HepG2 (cell line): ENCODE measurements around the gene ARX. TPM values are rescaled to one million over a fixed set of nuclear protein-coding genes. Genes with fewer than 3 reads are reported as not detected.

ENCODE experiments used
- ATAC-seq: fragments of 200-7000 bp; cut with Tn5 transposase; 3 replicates; pipeline ENCODE4 v1.9.1; 2020; ENCODE audit warnings: mild to moderate bottlenecking, moderate library complexity
- BruUV-seq: library from RNA; stranded (reverse); fragments of 400-500 nt; replicated peaks from 2 replicates; lab custom pipeline; 2021; lab: Mats Ljungman, UMichigan
- CTCF ChIA-PET: fragments of 300-600 bp; formaldehyde crosslinking; extraction: SDS; loops from one replicate; lab custom pipeline; 2021; ENCODE audit warnings: low total read pairs, inconsistent platforms, low intra/inter-chr PET ratio; lab: Yijun Ruan, JAX
- POLR2A ChIA-PET: fragments of 350-600 bp; sonication (Branson Sonifier 250); formaldehyde crosslinking; loops from one replicate; lab custom pipeline; 2020; ENCODE audit warnings: antibody characterized with exemption, inconsistent platforms; lab: Yijun Ruan, JAX
- DNase-seq: peaks from one replicate; pipeline ENCODE4 v3.0.0-alpha.2; 2015; ENCODE audit warnings: low spot score
- FAIRE-seq: peaks from 3 replicates; lab custom pipeline; 2011; peaks lifted over from hg19 to GRCh38; lab: Jason Lieb, UNC
- H2AFZ ChIP-seq: one replicate; pipeline ENCODE4 v1.6.1; 2011; ENCODE audit warnings: low read length, inconsistent platforms
- H3K27ac ChIP-seq: fragments of 300-600 bp; 3 replicates; pipeline ENCODE4 v1.8.0; 2011; ENCODE audit warnings: mixed run types, mild to moderate bottlenecking, mixed read lengths, low read length, inconsistent platforms; ENCODE audit not compliant: insufficient read depth; ENCODE audit errors: extremely low read length
- H3K27me3 ChIP-seq, 2 experiments: fragments of 200-600 bp in 1 of 2; 2 replicates in 1 of 2; 3 replicates in 1 of 2; pipeline versions ENCODE4 v1.6.0 to v1.8.0; 2011; ENCODE audit warnings: low read length in 2 of 2, mild to moderate bottlenecking in 2 of 2, moderate library complexity in 2 of 2, inconsistent platforms in 1 of 2; ENCODE audit not compliant: insufficient read depth in 2 of 2, control insufficient read depth in 1 of 2
- H3K36me3 ChIP-seq, 2 experiments: fragments of 200-600 bp in 1 of 2; replicated peaks in 1 of 2; 2 replicates in 1 of 2; 3 replicates in 1 of 2; pipeline versions ENCODE4 v1.5.1 to v1.8.0; 2011; ENCODE audit warnings: low read length in 2 of 2, inconsistent platforms in 1 of 2; ENCODE audit not compliant: insufficient read depth in 2 of 2, control insufficient read depth in 1 of 2
- H3K4me1 ChIP-seq: 2 replicates; pipeline ENCODE4 v1.5.1; 2012; ENCODE audit warnings: low read length, inconsistent platforms; ENCODE audit not compliant: insufficient read depth
- H3K4me2 ChIP-seq: 2 replicates; pipeline ENCODE4 v1.6.0; 2011; ENCODE audit warnings: low read depth, low read length, inconsistent platforms
- H3K4me3 ChIP-seq, 3 experiments: fragments of 200-600 bp in 1 of 3; sonication (generic), shearing (Covaris generic) in 1 of 3; replicated peaks in 1 of 3; 2 replicates each; pipeline ENCODE4 v1.5.1; 2011 to 2016; ENCODE audit warnings: low read length in 3 of 3, inconsistent platforms in 2 of 3, low read depth in 2 of 3, mild to moderate bottlenecking in 2 of 3, control low read depth in 1 of 3, mixed read lengths in 1 of 3; ENCODE audit not compliant: insufficient read depth in 1 of 3
- H3K79me2 ChIP-seq: one replicate; pipeline ENCODE4 v1.6.1; 2011; ENCODE audit warnings: low read length, inconsistent platforms; ENCODE audit not compliant: insufficient read depth
- H3K9ac ChIP-seq: 2 replicates; pipeline ENCODE4 v1.6.0; 2011; ENCODE audit warnings: mild to moderate bottlenecking, low read depth, low read length, inconsistent platforms; ENCODE audit not compliant: insufficient read depth
- H3K9me3 ChIP-seq: 2 replicates; pipeline ENCODE4 v1.5.1; 2012; ENCODE audit warnings: mild to moderate bottlenecking, low read length
- H4K20me1 ChIP-seq: 2 replicates; pipeline ENCODE4 v1.6.0; 2011; ENCODE audit warnings: inconsistent platforms, mild to moderate bottlenecking, low read length, moderate library complexity; ENCODE audit not compliant: insufficient read depth
- ELF3 ChIP-seq: IDR thresholded peaks from 2 replicates; pipeline ENCODE4 v1.6.1; 2016; ENCODE audit warnings: missing genetic modification reagents, missing compliant biosample characterization
- MAZ ChIP-seq, 2 experiments: sonication (generic) in 1 of 2; formaldehyde crosslinking in 1 of 2; IDR thresholded peaks; 2 replicates each; pipeline versions ENCODE4 v1.5.0 to v1.6.1; 2012 to 2020; ENCODE audit warnings: low read depth in 2 of 2, mild to moderate bottlenecking in 2 of 2, borderline replicate concordance in 1 of 2, improper control_type of control experiment in 1 of 2, low read length in 1 of 2, missing genetic modification reagents in 1 of 2, moderate library complexity in 1 of 2
- MEIS1 ChIP-seq: sonication (generic); formaldehyde crosslinking; IDR thresholded peaks from 2 replicates; pipeline ENCODE4 v1.9.0; 2021; ENCODE audit warnings: mild to moderate bottlenecking, missing genetic modification reagents, moderate library complexity, borderline replicate concordance
- NFYB ChIP-seq: sonication (generic); formaldehyde crosslinking; IDR thresholded peaks from 2 replicates; pipeline ENCODE4 v1.4.0; 2020; ENCODE audit warnings: missing genetic modification reagents
- PHF20 ChIP-seq: sonication (generic); formaldehyde crosslinking; IDR thresholded peaks from 2 replicates; pipeline ENCODE4 v1.5.0; 2020; ENCODE audit warnings: mild to moderate bottlenecking, missing genetic modification reagents
- PHF5A ChIP-seq: IDR thresholded peaks from one replicate; pipeline ENCODE4 v1.6.1; 2018; ENCODE audit warnings: low read depth, missing genetic modification reagents; ENCODE audit not compliant: unreplicated experiment
- THYN1 ChIP-seq: sonication (generic); formaldehyde crosslinking; IDR thresholded peaks from 2 replicates; pipeline ENCODE4 v1.8.1; 2023; ENCODE audit warnings: low read depth, mild to moderate bottlenecking, moderate library complexity, missing genetic modification reagents, borderline replicate concordance
- ZNF670 ChIP-seq: sonication (generic); formaldehyde crosslinking; IDR thresholded peaks from 2 replicates; pipeline ENCODE4 v1.8.0; 2022; ENCODE audit warnings: mild to moderate bottlenecking, missing genetic modification reagents, borderline replicate concordance
- WGBS: methylation state at CpG from one replicate; pipeline ENCODE4 v1.1.6; 2017; ENCODE audit warnings: low lambda C conversion rate; 5-methylcytosine and 5-hydroxymethylcytosine counted together
- in situ Hi-C: cut with HindIII; loops from 2 replicates; pipeline ENCODE4 v1.10.0; 2017; ENCODE audit warnings: low pct_unique_long_range_greater_than_20kb; ENCODE audit not compliant: extremely low pct_ligation_motif_present
- intact Hi-C: fragments of 100-400 bp; cut with micrococcal nuclease; formaldehyde crosslinking; loops from one replicate; pipeline ENCODE4 v1.10.0; 2022; ENCODE audit not compliant: unreplicated experiment
- polyA plus RNA-seq, 8 experiments: library from polyadenylated mRNA; depleted of rRNA in 3 of 8; stranded (reverse) in 7 of 8; unstranded in 1 of 8; fragments of >200 nt; fragmentation: Illumina TruSeq in 4 of 8; extraction: Trizol in 4 of 8; gene quantifications; 2 replicates each; pipeline versions ENCODE4 v1.2.1 to v1.2.3, GENCODE V29; 2011 to 2016; ENCODE audit warnings: low read depth in 4 of 8, missing spikeins in 1 of 8, mixed read lengths in 1 of 8; ENCODE audit not compliant: insufficient read depth in 1 of 8
- total RNA-seq, 5 experiments: library from RNA; depleted of rRNA; stranded (reverse); fragments of >200 nt; fragmentation: Illumina TruSeq; extraction: Trizol; gene quantifications; 2 replicates each; pipeline ENCODE4 v1.2.3, GENCODE V29; 2016; ENCODE audit warnings: low read depth in 1 of 5
- TF ChIP-seq, protein P1 (sequence below): sonication (generic); IDR thresholded peaks from 2 replicates; pipeline ENCODE4 v1.6.1; 2016; ENCODE audit warnings: low read depth, borderline replicate concordance
- TF ChIP-seq, protein P2 (sequence below): sonication (generic); formaldehyde crosslinking; IDR thresholded peaks from 2 replicates; pipeline ENCODE4 v1.4.0; 2020; ENCODE audit warnings: missing genetic modification reagents
- TF ChIP-seq, protein P3 (sequence below): sonication (generic); formaldehyde crosslinking; IDR thresholded peaks from 2 replicates; pipeline ENCODE4 v1.5.0; 2020; ENCODE audit warnings: missing genetic modification reagents
- TF ChIP-seq, protein P4 (sequence below): sonication (generic); formaldehyde crosslinking; IDR thresholded peaks from 2 replicates; pipeline ENCODE4 v1.5.0; 2020; ENCODE audit warnings: mild to moderate bottlenecking, missing genetic modification reagents
- TF ChIP-seq, protein P5 (sequence below): sonication (generic); formaldehyde crosslinking; IDR thresholded peaks from 2 replicates; pipeline ENCODE4 v1.5.1; 2020; ENCODE audit warnings: mild to moderate bottlenecking, missing genetic modification reagents, moderate library complexity
- TF ChIP-seq, protein P6 (sequence below): sonication (generic); formaldehyde crosslinking; IDR thresholded peaks from 2 replicates; pipeline ENCODE4 v1.8.0; 2022; ENCODE audit warnings: mild to moderate bottlenecking, missing genetic modification reagents; ENCODE audit not compliant: insufficient replicate concordance

ARX gene
- total and polyA plus RNA-seq, 2 of the 13 experiments (the other 11 are each of a cell fraction or from before 2014, with no cell fraction given), result not detected

DNA sequence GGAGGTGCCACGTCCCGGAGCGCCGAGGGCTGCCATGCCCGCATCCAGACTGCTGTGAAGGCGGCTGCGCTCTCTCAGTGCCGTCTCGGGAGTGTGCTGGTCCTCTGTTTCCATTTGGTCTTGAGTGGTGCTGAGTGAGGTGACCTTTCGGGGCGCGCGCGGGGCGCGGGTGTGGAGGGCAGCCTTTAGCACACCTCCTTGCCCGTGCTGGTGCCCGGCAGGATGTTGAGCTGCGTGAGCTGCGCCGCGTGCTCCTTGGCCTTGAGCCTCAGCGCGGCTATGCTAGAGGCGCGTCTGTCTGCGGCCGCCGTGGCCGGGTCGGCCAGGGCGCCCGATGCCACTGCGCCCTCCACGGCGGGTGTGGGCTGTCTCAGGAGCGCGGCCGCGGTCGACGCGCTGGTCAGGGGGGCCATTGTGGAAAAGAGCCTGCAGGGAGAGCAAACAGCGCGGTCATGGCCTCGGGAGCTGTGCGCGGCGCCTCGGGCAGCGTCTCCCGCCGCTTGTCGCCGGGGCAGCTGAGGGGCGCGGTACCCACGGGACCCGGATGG lies 11.2 kb downstream of the ARX start:
- Histone ChIP-seq H2AFZ (no peak overlapping the region), H3K79me2 (no peaks in the 10 kb centered on the region), H3K36me3 (no peaks in the 10 kb centered on the region), H3K9me3 (no peaks in the 10 kb centered on the region), H3K4me1 (peaks cover 6% of the 10 kb centered on the region; the same call in 1 of the 2 replicates), H3K27me3 (peaks cover 2 to 33% of the 10 kb centered on the region in 2 experiments; a peak in 2 of 5 replicates), H3K4me2 (peak overlapping the region; percentile 27; the same call in 1 of the 2 replicates), H4K20me1 (no peaks in the 10 kb centered on the region), H3K27ac (no peak overlapping the region), H3K4me3 (peak overlapping the region in 1 of 3 experiments; percentile 33; a peak in 1 of 6 replicates), H3K9ac (no peak overlapping the region)
- intact Hi-C loops, result no loop called here
- 63% methylated on average over 4 of the region's 59 CpGs for WGBS
- POLR2A ChIA-PET, result no interaction called here
- DNase-seq (no peak), FAIRE-seq (no peak), ATAC-seq (peak; percentile 21; the same call in 2 of the 3 replicates)
- no TSS peak for BruUV-seq
- CTCF ChIA-PET, result no interaction called here
- in situ Hi-C loops, result no loop called here
- no peak for TF ChIP-seq NFYB (CRISPR knock-in tag)
- TF ChIP-seq, protein P1, sequence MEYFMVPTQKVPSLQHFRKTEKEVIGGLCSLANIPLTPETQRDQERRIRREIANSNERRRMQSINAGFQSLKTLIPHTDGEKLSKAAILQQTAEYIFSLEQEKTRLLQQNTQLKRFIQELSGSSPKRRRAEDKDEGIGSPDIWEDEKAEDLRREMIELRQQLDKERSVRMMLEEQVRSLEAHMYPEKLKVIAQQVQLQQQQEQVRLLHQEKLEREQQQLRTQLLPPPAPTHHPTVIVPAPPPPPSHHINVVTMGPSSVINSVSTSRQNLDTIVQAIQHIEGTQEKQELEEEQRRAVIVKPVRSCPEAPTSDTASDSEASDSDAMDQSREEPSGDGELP, result no peak
- TF ChIP-seq, protein P2, sequence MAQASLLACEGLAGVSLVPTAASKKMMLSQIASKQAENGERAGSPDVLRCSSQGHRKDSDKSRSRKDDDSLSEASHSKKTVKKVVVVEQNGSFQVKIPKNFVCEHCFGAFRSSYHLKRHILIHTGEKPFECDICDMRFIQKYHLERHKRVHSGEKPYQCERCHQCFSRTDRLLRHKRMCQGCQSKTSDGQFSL (CRISPR knock-in tag), result no peak
- TF ChIP-seq PHF20 (CRISPR knock-in tag), result no peak
- TF ChIP-seq MAZ (IDR thresholded peaks at IDR 0.05; ENCODE audit: borderline replicate concordance, low read depth, low read length), result no peak
- TF ChIP-seq MAZ (CRISPR knock-in tag; IDR thresholded peaks at IDR 0.05; ENCODE audit: low read depth), result no peak
- TF ChIP-seq, protein P3, sequence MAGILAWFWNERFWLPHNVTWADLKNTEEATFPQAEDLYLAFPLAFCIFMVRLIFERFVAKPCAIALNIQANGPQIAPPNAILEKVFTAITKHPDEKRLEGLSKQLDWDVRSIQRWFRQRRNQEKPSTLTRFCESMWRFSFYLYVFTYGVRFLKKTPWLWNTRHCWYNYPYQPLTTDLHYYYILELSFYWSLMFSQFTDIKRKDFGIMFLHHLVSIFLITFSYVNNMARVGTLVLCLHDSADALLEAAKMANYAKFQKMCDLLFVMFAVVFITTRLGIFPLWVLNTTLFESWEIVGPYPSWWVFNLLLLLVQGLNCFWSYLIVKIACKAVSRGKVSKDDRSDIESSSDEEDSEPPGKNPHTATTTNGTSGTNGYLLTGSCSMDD (CRISPR knock-in tag), result no peak
- TF ChIP-seq ELF3, result no peak
- no peak for TF ChIP-seq PHF5A (CRISPR knock-in tag)
- no peak for TF ChIP-seq THYN1
- TF ChIP-seq, protein P4, sequence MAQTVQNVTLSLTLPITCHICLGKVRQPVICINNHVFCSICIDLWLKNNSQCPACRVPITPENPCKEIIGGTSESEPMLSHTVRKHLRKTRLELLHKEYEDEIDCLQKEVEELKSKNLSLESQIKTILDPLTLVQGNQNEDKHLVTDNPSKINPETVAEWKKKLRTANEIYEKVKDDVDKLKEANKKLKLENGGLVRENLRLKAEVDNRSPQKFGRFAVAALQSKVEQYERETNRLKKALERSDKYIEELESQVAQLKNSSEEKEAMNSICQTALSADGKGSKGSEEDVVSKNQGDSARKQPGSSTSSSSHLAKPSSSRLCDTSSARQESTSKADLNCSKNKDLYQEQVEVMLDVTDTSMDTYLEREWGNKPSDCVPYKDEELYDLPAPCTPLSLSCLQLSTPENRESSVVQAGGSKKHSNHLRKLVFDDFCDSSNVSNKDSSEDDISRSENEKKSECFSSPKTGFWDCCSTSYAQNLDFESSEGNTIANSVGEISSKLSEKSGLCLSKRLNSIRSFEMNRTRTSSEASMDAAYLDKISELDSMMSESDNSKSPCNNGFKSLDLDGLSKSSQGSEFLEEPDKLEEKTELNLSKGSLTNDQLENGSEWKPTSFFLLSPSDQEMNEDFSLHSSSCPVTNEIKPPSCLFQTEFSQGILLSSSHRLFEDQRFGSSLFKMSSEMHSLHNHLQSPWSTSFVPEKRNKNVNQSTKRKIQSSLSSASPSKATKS (CRISPR knock-in tag), result no peak
- no peak for TF ChIP-seq ZNF670
- TF ChIP-seq, protein P5, sequence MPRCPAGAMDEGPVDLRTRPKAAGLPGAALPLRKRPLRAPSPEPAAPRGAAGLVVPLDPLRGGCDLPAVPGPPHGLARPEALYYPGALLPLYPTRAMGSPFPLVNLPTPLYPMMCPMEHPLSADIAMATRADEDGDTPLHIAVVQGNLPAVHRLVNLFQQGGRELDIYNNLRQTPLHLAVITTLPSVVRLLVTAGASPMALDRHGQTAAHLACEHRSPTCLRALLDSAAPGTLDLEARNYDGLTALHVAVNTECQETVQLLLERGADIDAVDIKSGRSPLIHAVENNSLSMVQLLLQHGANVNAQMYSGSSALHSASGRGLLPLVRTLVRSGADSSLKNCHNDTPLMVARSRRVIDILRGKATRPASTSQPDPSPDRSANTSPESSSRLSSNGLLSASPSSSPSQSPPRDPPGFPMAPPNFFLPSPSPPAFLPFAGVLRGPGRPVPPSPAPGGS (CRISPR knock-in tag), result no peak
- TF ChIP-seq, protein P6, sequence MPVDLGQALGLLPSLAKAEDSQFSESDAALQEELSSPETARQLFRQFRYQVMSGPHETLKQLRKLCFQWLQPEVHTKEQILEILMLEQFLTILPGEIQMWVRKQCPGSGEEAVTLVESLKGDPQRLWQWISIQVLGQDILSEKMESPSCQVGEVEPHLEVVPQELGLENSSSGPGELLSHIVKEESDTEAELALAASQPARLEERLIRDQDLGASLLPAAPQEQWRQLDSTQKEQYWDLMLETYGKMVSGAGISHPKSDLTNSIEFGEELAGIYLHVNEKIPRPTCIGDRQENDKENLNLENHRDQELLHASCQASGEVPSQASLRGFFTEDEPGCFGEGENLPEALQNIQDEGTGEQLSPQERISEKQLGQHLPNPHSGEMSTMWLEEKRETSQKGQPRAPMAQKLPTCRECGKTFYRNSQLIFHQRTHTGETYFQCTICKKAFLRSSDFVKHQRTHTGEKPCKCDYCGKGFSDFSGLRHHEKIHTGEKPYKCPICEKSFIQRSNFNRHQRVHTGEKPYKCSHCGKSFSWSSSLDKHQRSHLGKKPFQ (CRISPR knock-in tag), result no peak
- no peak for TF ChIP-seq MEIS1 (CRISPR knock-in tag)
